Panc1 (cell line): Measurements from ENCODE around the gene KTN1. TPM values are rescaled to one million over a fixed set of nuclear protein-coding genes. Genes with fewer than 3 reads are reported as not detected.

Experiments
- ATAC-seq: fragments of 200-7000 bp; cut with Tn5 transposase; 2 replicates; pipeline ENCODE4 v1.9.1; 2020; ENCODE audit warnings: mild to moderate bottlenecking, moderate library complexity
- BruUV-seq: library from RNA; stranded (reverse); fragments of 400-500 nt; replicated peaks from 2 replicates; lab custom pipeline; 2021; lab: Mats Ljungman, UMichigan
- CTCF ChIA-PET: fragments of 300-600 bp; sonication (Branson Sonifier 250); formaldehyde crosslinking; loops from one replicate; lab custom pipeline; 2022; ENCODE audit warnings: antibody characterized with exemption; lab: Charles Lee
- POLR2A ChIA-PET: fragments of 300-600 bp; sonication (Branson Sonifier 250); formaldehyde crosslinking; loops from one replicate; lab custom pipeline; 2022; ENCODE audit warnings: antibody characterized with exemption; lab: Charles Lee
- DNase-seq: peaks from one replicate; pipeline ENCODE4 v3.0.0-alpha.2; 2010; ENCODE audit warnings: low read depth, low spot score
- H3K27ac ChIP-seq: 2 replicates; pipeline ENCODE4 v1.5.1; 2011; ENCODE audit warnings: mild to moderate bottlenecking, low read length, inconsistent platforms
- H3K27me3 ChIP-seq: fragments of 200-500 bp; sonication (Bioruptor generic); 2 replicates; pipeline ENCODE4 v1.6.0; 2014; ENCODE audit warnings: low read length, inconsistent platforms; ENCODE audit not compliant: control insufficient read depth, insufficient read depth
- H3K36me3 ChIP-seq: fragments of 200-500 bp; sonication (Bioruptor generic); 2 replicates; pipeline ENCODE4 v1.5.1; 2014; ENCODE audit warnings: inconsistent platforms, mild to moderate bottlenecking, low read length, moderate library complexity; ENCODE audit not compliant: control insufficient read depth, insufficient read depth
- H3K4me1 ChIP-seq: 2 replicates; pipeline ENCODE4 v1.5.1; 2011; ENCODE audit warnings: inconsistent platforms, mild to moderate bottlenecking, low read length, moderate library complexity; ENCODE audit not compliant: control insufficient read depth, insufficient read depth
- H3K4me3 ChIP-seq, 2 experiments: 2 replicates each; pipeline ENCODE4 v1.5.1; 2011 to 2012; ENCODE audit warnings: low read depth in 2 of 2, low read length in 2 of 2, mild to moderate bottlenecking in 2 of 2, inconsistent platforms in 1 of 2, moderate library complexity in 1 of 2
- H3K9me3 ChIP-seq: fragments of 200-500 bp; sonication (Bioruptor generic); 2 replicates; pipeline ENCODE4 v1.5.1; 2014; ENCODE audit warnings: low read depth, mild to moderate bottlenecking, inconsistent platforms, low read length, moderate library complexity; ENCODE audit not compliant: control insufficient read depth, insufficient read depth
- POLR2AphosphoS5 ChIP-seq: IDR thresholded peaks from 2 replicates; pipeline ENCODE4 v1.6.1; 2012; ENCODE audit warnings: mild to moderate bottlenecking, low read depth, low read length, moderate library complexity
- REST ChIP-seq, 2 experiments: IDR thresholded peaks; 2 replicates each; pipeline ENCODE4 v1.6.1; 2011 to 2012; ENCODE audit warnings: low read depth in 2 of 2, control low read depth in 1 of 2, low read length in 1 of 2, mild to moderate bottlenecking in 1 of 2, moderate library complexity in 1 of 2; ENCODE audit not compliant: insufficient read depth in 1 of 2
- SIN3A ChIP-seq: IDR thresholded peaks from 2 replicates; pipeline ENCODE4 v1.6.1; 2012; ENCODE audit warnings: low read depth, mild to moderate bottlenecking, low read length, moderate library complexity, borderline replicate concordance; ENCODE audit not compliant: insufficient read depth
- TCF7L2 ChIP-seq: IDR thresholded peaks from 2 replicates; pipeline ENCODE4 v1.6.1; 2011; ENCODE audit warnings: mild to moderate bottlenecking, low read depth, low read length, inconsistent platforms
- in situ Hi-C: cut with HindIII; loops from 2 replicates; pipeline ENCODE4 v1.10.0; 2016; ENCODE audit warnings: low sequenced_read_pairs, low pct_unique_long_range_greater_than_20kb
- intact Hi-C: fragments of 100-400 bp; cut with micrococcal nuclease; formaldehyde crosslinking; loops from one replicate; pipeline ENCODE4 v1.10.0; 2022; ENCODE audit not compliant: unreplicated experiment
- total RNA-seq: library from RNA; stranded (reverse); gene quantifications from one replicate; pipeline ENCODE4 v1.2.1, GENCODE V29; 2021; ENCODE audit not compliant: unreplicated experiment
- TF ChIP-seq, protein P1 (sequence below): fragments of 450-650 bp; IDR thresholded peaks from 2 replicates; pipeline ENCODE4 v1.5.1; 2017; ENCODE audit warnings: mild to moderate bottlenecking

Gene KTN1
- total RNA-seq, 1 experiment from 2014 or later: 310 TPM

- in situ Hi-C loops: no loop called here
- peaks cover 4% of the 10 kb centered on the region; the same call in 1 of the 2 replicates for H3K36me3 ChIP-seq
- H3K9me3 ChIP-seq: no peaks in the 10 kb centered on the region
- ChIA-PET CTCF (no interaction called here), POLR2A (no interaction called here)
- no peak overlapping the region for H3K4me3 ChIP-seq
- DNase-seq (no peak), ATAC-seq (no peak)
- no peak overlapping the region for H3K27ac ChIP-seq
- no peaks in the 10 kb centered on the region for H3K27me3 ChIP-seq
- H3K4me1 ChIP-seq: peaks cover 13% of the 10 kb centered on the region
- intact Hi-C loops: no loop called here
- no TSS peak for BruUV-seq
- TF ChIP-seq, protein P1, sequence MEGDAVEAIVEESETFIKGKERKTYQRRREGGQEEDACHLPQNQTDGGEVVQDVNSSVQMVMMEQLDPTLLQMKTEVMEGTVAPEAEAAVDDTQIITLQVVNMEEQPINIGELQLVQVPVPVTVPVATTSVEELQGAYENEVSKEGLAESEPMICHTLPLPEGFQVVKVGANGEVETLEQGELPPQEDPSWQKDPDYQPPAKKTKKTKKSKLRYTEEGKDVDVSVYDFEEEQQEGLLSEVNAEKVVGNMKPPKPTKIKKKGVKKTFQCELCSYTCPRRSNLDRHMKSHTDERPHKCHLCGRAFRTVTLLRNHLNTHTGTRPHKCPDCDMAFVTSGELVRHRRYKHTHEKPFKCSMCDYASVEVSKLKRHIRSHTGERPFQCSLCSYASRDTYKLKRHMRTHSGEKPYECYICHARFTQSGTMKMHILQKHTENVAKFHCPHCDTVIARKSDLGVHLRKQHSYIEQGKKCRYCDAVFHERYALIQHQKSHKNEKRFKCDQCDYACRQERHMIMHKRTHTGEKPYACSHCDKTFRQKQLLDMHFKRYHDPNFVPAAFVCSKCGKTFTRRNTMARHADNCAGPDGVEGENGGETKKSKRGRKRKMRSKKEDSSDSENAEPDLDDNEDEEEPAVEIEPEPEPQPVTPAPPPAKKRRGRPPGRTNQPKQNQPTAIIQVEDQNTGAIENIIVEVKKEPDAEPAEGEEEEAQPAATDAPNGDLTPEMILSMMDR: no peak
Measured at GRCh38 chr14:55691659-55692058, 111.7 kb downstream of the KTN1 start.

DNA sequence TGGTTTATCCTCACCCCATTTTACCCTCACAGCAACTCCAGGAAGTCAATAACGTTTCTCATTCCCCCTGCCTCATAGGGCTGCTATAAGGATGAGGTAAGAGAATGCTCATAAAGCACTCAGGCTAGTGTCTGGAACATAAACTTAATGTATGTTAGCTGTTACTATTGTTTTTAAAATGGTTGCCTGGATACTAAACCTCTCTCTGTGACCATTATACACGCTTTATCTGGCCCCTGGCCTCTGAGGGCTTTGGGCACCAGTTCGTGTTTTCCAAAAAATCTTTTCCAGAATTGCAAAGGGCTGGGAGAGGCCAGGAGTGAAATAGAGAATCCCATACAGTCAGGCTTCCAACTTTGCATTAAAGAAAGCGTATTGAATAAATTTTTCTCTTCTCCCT is 113.9 kb downstream of the KTN1 start:
- intact Hi-C loops (no loop called here), in situ Hi-C loops (no loop called here)
- no peak overlapping the region for H3K27ac ChIP-seq
- ATAC-seq: no peak
- H3K27me3 ChIP-seq: no peaks in the 10 kb centered on the region
- H3K36me3 ChIP-seq: peaks cover 4% of the 10 kb centered on the region; the same call in 1 of the 2 replicates
- H3K9me3 ChIP-seq: no peaks in the 10 kb centered on the region
- H3K4me1 ChIP-seq: peaks cover 13% of the 10 kb centered on the region
- no peak for DNase-seq
- no peak overlapping the region for H3K4me3 ChIP-seq
- no TSS peak for BruUV-seq
- ChIA-PET CTCF (no interaction called here), POLR2A (no interaction called here)
- no peak for TF ChIP-seq POLR2AphosphoS5
- no peak for TF ChIP-seq SIN3A
- TF ChIP-seq REST (IDR thresholded peaks at IDR 0.05; ENCODE audit: insufficient read depth in 1 of 2, low read depth in 2 of 2, low read length in 1 of 2): no peak

DNA sequence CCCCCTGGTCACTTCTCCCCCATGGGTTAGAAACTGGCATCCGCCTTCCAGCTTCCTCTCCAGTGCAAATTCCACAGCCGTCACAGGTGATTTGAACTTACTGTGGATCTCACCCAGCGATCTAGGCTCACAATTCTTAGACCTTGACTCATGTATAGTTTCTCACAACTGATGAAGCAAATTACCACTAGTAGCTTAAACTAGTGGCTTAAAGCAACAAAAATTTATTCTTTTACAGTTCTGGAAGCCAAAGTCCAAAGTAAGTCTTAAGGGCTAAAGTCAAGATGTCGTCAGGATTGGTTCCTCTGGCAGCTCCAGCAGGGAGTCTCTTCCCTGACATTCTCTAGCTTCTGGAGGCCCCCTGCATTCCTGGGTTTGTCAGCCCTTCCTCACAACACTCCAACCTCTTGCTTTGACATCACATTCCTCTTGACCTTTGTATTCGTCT is 117.4 kb downstream of the KTN1 start:
- BruUV-seq: no TSS peak

More for the DNA sequence above, 117.4 kb downstream of the KTN1 start:
- TF ChIP-seq SIN3A (no peak), REST (IDR thresholded peaks at IDR 0.05; ENCODE audit: insufficient read depth in 1 of 2, low read depth in 2 of 2, low read length in 1 of 2) (no peak), POLR2AphosphoS5 (no peak), TCF7L2 (no peak)
- TF ChIP-seq, protein P1: no peak
- ChIA-PET POLR2A (no interaction called here), CTCF (no interaction called here)
- ATAC-seq: no peak
- H3K4me1 ChIP-seq: no peaks in the 10 kb centered on the region
- no peak for DNase-seq
- no peaks in the 10 kb centered on the region for H3K36me3 ChIP-seq
- in situ Hi-C loops (no loop called here), intact Hi-C loops (no loop called here)
- H3K9me3 ChIP-seq: no peaks in the 10 kb centered on the region
- no peak overlapping the region for H3K4me3 ChIP-seq
- no peaks in the 10 kb centered on the region for H3K27me3 ChIP-seq
- no peak overlapping the region for H3K27ac ChIP-seq
